DMS 273 (cell line): Measurements from ENCODE around the gene KIRREL3.

Source experiments
- DNase-seq: peaks from one replicate; lab custom pipeline; 2025; ENCODE audit not compliant: unreplicated experiment; lab: John Stamatoyannopoulos, UW

The KIRREL3 gene

GRCh38 chr11:126834149-126834548 is 166.4 kb downstream of the KIRREL3 start:
- DNase-seq = no peak

- DNase-seq = no peak
These were observed 167.5 kb downstream of the KIRREL3 start for GRCh38 chr11:126833065-126833464.

- DNase-seq = no peak
These were observed 168.2 kb downstream of the KIRREL3 start for GRCh38 chr11:126832387-126832786.

DNA sequence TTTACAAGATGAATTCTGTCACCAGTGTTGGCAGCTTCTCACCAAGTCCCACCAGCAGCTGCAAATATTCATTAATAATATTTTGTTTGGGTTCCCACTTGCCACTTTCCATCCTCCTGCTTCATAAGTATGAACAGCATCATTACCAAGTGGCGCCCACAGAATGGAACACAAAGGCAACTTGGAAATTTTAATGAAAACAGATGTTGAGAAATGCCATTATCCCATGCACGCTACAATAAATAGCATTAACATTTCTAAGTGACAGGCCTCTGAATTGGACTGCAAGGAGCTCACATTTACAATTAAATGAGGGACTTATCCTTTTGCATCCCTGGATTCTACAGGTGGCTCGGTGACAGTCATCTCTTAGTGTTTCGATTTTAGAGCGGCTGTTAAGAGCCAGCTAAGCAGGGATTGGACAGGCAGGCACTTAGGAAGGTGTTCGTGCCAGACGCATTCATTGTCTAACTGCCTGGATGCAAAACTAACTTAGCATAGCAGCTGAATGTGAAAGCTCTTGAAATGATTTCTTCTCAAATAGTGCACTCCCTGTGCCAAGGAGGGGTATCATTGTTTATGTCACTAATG is 170.3 kb downstream of the KIRREL3 start:
- DNase-seq = no peak

GRCh38 chr11:126829716-126830115 is 170.9 kb downstream of the KIRREL3 start:
- DNase-seq = no peak

DNA sequence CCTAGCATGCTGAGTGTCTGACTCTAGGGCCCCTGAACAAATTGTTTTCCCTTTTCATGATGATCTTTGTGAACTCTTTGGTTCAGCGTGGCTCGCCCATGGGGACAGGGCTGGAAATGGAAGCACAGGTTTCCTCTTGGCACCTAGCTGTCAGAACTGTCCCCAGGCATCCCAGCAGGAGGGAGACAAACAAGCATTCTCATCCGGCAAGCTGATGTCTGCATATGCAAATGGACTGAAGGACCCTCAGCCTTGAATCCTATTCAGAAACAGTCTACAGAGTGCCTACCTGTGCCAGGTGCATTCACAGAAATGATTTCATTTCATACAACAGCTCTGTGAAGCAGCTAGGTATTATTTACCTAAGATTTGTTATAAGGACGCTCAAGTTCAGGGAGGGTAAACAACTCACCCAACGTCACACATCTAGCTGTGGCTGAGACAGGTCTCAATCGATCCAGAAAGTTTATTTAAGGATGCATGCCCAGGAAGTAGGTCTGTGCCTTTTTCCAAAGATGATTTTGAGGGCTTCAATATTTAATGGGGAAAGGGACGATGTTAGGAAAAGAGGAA is 176.4 kb downstream of the KIRREL3 start:
- DNase-seq = no peak

DNA sequence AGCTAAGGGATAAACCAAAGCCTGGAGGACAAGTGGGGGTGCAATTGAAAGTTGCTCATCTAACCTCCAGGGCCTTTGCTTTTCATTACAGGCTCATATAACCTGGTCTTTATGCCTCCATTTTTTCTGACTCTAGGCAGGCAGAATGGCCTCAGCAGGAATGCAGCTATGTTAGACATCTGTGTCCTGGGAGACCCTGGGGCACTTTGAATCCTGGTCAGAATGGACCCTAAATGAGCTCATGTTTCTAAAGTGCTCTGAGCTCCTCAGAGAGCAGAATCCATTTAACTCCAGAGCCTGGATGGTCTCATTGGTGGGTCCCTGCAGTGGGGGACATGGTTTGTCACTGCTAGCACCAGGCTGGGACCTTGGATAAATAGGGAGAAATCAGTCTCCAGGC is 177.3 kb downstream of the KIRREL3 start:
- no peak for DNase-seq

DNA sequence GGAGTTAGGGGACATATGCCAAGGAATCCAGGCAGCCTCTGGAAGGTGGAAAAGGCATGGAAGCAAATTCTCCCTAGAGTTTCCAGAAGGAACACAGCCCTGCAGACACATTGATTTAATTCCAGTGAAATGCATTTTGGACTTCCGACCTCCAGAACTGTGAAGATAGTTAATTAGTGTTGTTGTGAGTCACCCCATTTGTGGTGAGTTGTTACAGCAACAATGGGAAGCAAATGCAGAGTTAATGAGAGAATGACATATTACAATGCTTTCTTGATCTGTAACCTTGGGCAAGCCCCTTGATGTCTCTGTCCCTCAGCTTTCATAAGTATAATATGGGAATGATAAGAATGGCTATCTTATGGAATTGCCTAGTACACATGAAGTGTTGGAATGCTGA is 178.7 kb downstream of the KIRREL3 start:
- no peak for DNase-seq

DNA sequence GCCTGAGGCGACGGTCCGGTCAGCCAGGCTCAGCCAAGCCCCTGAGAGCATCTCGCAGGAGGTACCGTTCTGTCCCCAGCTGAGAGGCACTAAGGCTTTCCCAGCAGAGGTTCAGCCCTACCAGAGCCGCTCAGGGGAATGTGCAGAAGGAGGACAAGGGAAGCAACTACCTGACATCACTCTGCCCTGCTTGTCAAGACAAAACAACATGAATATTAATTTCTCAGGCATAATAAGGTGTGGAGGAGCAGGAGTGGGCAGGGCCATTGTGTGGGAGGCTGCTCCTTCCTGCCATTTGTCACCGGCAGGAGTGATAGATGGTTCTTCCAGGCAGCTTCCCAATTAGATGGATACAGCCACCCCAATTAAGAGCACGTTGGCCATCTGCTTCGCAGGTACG is 181.4 kb downstream of the KIRREL3 start:
- DNase-seq = no peak

DNA sequence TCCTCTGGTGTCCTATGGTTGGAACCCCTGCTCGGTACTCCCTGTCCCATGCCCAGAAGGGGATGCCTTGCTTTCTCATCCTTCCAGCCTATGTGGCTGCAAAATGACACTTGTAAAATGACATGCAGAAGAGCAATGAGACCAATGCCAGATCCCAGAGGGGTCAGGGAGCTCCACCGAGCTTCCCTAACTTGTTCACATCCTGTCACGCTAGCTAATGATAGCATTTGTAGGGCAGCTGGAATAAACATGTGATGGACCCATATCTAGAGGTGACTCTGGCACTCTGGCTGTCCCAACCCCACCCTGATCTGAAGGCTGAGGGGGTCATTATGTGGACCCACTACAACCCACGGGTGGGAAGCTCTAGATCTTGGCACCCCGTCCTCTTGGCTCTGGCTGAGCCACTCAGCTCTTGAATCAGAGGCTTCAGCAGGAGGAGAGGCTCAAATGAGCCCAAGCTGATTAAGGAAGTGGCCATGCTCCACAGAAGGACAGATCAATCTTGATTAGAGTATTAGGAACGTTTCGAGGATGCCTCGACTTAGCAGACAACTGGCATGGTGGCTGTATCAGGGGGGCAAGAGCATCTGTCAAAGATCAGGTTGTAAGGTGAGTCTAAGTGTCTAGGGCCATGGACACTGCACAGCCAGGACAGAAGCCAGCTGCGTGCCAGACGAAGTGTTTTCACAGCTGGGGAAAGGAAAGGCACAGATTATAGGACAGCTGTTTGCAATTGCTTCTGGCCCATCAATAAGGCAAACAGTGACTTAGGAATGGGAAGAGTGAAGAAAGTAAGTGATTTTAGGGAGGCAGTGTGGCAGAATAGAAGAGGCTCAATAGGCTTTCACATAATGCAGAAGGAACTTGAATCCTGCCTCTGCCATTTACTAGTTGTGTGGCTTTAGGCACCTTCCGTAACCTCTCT is 182.8 kb downstream of the KIRREL3 start:
- DNase-seq = no peak

- no peak for DNase-seq
These were observed 183.5 kb downstream of the KIRREL3 start for GRCh38 chr11:126817096-126817495.

DNA sequence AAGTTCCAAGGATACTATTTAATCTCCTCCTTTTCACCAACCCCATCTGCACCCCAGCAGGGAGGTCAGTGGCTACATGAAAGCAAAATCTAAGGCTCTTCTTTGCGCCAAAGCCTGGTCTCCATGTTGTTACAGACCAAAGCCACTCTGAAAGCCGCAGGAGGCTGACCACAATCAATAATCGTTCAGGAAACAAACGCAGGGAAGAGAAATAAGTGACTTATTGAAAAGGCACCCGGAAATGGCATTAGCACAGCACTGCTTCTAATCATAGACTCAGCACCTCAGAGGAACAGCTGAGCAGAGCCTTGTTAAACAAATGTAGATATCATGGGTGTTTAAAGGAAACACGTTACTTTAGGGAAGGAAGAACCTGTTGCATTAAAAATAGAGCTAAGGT is 183.9 kb downstream of the KIRREL3 start:
- no peak for DNase-seq

DNA sequence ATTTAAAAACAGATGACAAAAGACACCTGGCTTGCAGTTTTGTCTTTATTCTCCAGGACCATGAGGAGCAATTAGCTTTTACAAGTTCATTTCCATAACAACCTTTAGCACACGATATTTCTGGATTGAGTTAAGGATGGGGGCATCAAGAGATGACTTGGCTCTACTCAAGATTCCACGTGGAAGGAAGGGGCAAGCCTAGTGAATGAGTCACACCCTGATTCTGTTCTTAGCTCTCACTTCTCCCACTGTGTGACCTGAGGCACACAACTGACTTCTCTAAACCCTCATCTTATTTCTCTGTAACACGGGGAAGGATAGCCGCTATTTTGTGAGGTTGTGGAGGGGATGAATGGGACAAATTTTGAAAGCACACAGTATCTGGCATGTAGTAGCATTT is 185.5 kb downstream of the KIRREL3 start:
- no peak for DNase-seq

- DNase-seq = peak; percentile 51
These were observed 189.8 kb downstream of the KIRREL3 start for GRCh38 chr11:126810776-126811175.

DNA sequence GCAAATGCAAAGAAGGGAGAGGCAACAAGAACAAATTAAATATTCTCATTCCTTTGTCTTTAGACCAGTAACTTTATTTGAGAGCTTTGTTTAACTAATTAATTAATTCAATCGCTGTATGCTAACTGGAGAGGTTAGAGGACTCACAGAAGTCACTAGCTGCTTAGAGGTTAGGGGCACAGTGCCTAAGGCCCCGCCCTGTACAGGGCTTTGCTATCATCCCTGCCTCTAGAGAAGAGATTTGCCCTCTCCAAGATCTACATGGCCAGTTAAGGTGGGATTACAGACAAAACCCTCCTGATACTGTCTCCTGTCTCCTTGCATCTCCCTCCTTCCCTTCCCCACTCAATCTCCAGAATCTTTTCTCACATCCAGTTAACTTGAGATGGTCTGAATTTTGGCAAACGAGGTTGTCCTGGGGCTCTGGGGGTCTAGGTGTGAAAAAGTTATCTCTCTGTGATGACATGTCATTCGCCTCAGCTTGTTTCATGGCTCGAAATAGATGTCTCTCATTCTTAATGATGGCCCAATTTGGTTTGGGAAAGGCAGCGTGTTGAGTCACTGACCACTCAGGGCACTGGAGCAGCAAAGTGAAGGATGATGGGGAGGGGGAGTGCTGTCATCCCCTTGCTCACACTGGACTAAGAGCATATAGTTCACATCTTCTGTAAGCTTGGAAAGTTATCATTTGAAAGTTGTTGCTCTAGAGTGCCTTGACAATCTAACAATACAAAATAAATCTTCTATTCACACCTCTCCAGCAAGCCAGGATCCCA is 190.9 kb downstream of the KIRREL3 start:
- no peak for DNase-seq

- no peak for DNase-seq
These were observed 191.7 kb downstream of the KIRREL3 start for GRCh38 chr11:126808836-126809235.

DNA sequence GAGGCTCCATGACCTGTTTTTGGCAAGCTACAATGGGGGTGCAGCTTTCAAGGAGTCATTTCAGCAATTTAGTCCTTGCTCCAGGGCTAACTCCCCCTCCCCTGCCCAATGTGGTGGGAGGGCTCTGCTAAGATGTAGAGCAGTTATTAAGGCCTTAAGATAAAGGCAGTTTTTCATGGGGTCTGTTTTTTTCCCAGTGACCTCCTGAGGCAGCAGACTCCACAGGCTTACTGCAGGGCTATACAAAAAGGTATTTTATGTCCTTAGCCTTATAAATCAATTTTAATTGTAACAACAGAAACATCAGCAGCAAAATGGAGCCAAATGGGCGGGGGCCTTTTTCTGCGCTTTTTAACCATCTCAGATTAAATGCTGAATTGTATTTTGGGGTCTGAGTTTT is 192.3 kb downstream of the KIRREL3 start:
- DNase-seq = no peak

GRCh38 chr11:126805870-126806269 is 194.7 kb downstream of the KIRREL3 start:
- DNase-seq = no peak

DNA sequence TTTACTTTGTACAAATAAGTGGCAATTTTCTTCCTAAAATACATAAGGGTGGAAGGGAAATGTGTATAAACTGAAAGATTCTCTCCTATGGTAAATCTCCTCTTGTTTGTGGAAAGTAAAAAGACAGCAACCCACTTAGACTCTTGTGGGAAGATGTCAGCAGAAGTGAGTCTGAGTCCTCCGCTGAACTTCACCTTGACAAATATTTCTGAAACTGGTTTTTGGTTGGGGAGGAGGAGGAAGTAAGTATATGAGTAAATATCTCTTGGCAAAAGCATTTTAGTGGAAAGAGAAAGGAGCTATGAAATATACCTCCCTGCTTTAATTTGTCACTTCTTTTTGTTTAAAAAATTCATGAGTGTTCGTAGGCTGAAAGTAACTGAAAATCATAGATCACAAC is 196.2 kb downstream of the KIRREL3 start:
- no peak for DNase-seq

DNA sequence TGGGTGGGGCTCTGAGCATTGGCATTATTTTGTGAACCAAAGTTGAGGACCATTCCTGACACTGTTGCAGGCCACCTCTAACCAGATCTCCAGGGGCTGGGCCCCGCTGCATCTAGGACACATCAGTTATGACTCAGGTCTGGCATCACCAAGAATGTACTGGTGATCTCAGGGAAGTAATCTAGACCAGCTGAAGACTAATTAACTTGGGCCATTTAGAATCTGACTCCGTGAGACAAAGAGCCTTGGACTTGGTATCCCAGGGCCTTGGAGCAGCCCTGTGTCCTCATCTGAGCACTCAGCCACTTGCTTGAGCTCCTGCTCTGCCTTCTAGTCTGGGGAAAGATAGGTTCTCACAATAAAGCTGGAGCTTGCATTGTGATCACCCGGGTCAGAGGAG is 200.6 kb downstream of the KIRREL3 start:
- DNase-seq = no peak

DNA sequence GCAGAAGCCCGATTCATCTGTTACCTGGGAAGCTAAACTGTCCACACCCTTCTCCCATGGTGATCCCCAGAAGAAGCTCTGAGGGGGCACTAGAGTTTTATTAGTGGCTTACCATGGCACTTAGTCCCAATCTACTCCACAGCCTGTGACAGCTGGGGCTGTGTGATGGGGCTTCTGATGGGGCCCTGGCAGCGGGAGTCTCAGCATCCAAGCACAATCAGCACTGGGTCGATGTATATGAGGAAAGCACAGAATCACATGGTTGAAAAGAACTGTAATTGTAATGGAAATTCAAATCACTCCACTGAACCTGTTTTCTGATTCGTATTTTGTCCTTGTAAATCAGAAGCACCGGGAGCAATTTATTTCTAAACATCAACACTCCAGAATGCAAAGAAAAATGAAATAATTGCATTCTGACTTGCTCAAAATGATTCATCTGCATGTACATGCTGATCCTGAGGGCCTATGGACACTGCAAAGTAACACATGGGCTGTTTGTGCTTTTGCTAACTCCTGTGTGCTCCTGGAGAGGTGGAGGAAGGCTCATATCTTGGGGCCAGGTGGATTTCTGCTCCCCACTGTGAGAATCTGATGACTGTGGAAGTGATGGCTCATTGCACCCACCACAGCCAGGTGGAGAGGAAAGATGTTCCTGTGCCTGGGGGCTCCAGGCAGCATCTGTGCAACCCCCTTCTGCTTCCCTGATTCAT is 203.0 kb downstream of the KIRREL3 start:
- no peak for DNase-seq
